Measurements from ENCODE around the gene IL1RAPL2.
"Not testable (repeated sequence)": the region's sequence is repeated elsewhere in the genome, so short reads cannot be mapped to it uniquely, and the experiment has no call there.

The IL1RAPL2 gene

DNA sequence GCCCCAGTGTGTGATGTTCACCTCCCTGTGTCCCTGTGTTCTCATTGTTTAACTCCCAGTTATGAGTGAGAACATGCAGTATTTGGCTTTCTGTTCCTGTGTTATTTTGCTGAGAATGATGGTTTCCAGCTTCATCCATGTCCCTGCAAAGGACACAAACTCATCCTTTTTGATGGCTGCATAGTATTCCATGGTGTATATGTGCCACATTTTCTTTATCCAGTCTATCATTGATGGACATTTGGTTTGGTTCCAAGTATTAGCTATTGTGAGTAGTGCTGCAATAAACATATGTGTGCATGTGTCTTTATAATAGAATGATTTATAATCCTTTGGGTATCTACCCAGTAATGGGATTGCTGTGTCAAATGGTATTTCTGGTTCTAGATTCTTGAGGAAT lies 1239.7 kb downstream of the IL1RAPL2 start:
- DNase-seq (ENCODE audit: low spot score), result not testable (repeated sequence)

DNA sequence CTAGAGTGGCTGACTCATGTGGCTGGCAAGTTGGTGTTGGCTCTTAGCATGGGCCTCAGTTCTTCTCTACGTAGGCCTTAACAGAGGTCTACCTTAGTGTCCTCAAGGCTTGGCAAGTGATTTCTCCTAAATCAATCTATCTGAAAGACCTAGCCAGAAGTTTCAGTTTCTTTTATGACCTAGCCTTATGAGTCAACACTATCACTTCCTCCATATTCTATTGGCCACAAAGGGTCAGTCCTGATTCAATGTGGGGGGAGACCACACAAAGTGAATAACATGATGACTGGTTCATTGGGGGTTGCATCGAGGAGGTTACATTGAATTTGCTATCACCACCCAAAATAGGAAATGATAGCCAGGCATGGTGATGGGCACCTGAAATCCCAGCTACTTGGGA lies 1250.5 kb downstream of the IL1RAPL2 start:
- no peak for DNase-seq (ENCODE audit: low spot score)

Measured in HuH-7.5 (cell line).